ENCODE results near the gene HEG1. TPM values are rescaled to one million over a fixed set of nuclear protein-coding genes. Genes with fewer than 3 reads are reported as not detected.
A peak's percentile ranks its signal among the peaks of the same experiment; 100 is the strongest.

The HEG1 gene
- 25.1 and 27.2 TPM in 2 replicates for total RNA-seq
- 22.5 and 27.3 TPM in 2 replicates for polyA plus RNA-seq

GRCh38 chr3:125055913-125056745, at the start of gene HEG1:
Gene HEG1, minus strand, starts transcription at chr3:125055997. Its CDS starts 107 bp downstream, at chr3:125055890.
- H3K9me3 ChIP-seq (ENCODE audit: low read depth), result no peaks in the 10 kb centered on the region
- H3K4me1 ChIP-seq (ENCODE audit: insufficient read depth), result peaks cover 29% of the 10 kb centered on the region
- 4% methylated on average over 56 of the region's 67 CpGs for WGBS (ENCODE audit: low lambda C conversion rate, missing lambda C conversion rate)
- H4K20me1 ChIP-seq (ENCODE audit: insufficient read depth, poor library complexity, severe bottlenecking), result peaks cover 9% of the 10 kb centered on the region
- peak within 1 kb of the TSS; percentile 75 for H2AFZ ChIP-seq
- TF ChIP-seq CTCF (IDR thresholded peaks at IDR 0.05; ENCODE audit: poor library complexity) (no peak), EZH2phosphoT487 (IDR thresholded peaks at IDR 0.05; ENCODE audit: low read depth, severe bottlenecking, unreplicated experiment) (no peak), EZH2 (IDR thresholded peaks at IDR 0.05; ENCODE audit: borderline replicate concordance) (no peak)
- H3K36me3 ChIP-seq (replicated peaks; ENCODE audit: insufficient read depth, low read depth), result no peaks in the 10 kb centered on the region
- H3K9me2 ChIP-seq (replicated peaks; ENCODE audit: insufficient read depth), result no peaks in the 10 kb centered on the region
- peak within 1 kb of the TSS; percentile 72 for H3K4me3 ChIP-seq
- peak; percentile 89 for DNase-seq (ENCODE audit: low spot score)
- no peaks in the 10 kb centered on the region for H3K27me3 ChIP-seq
- peak within 1 kb of the TSS; percentile 90 for H3K4me2 ChIP-seq
- peaks cover 17% of the 10 kb centered on the region for H3K79me2 ChIP-seq
- peak within 1 kb of the TSS; percentile 76 for H3K27ac ChIP-seq

- DNase-seq (ENCODE audit: low spot score), result no peak
- H3K4me2 ChIP-seq, result no peak overlapping the region
- TF ChIP-seq EZH2phosphoT487 (IDR thresholded peaks at IDR 0.05; ENCODE audit: low read depth, severe bottlenecking, unreplicated experiment), result no peak
- TF ChIP-seq CTCF (IDR thresholded peaks at IDR 0.05; ENCODE audit: poor library complexity), result no peak
- TF ChIP-seq EZH2 (IDR thresholded peaks at IDR 0.05; ENCODE audit: borderline replicate concordance), result no peak
- no peaks in the 10 kb centered on the region for H4K20me1 ChIP-seq (ENCODE audit: insufficient read depth, poor library complexity, severe bottlenecking)
- H3K4me3 ChIP-seq, result no peak overlapping the region
- no peaks in the 10 kb centered on the region for H3K36me3 ChIP-seq (replicated peaks; ENCODE audit: insufficient read depth, low read depth)
- no peak overlapping the region for H2AFZ ChIP-seq
- no peaks in the 10 kb centered on the region for H3K4me1 ChIP-seq (ENCODE audit: insufficient read depth)
- no peak overlapping the region for H3K27ac ChIP-seq
- H3K9me2 ChIP-seq (replicated peaks; ENCODE audit: insufficient read depth), result no peaks in the 10 kb centered on the region
- no peaks in the 10 kb centered on the region for H3K27me3 ChIP-seq
- no peaks in the 10 kb centered on the region for H3K79me2 ChIP-seq
- no peaks in the 10 kb centered on the region for H3K9me3 ChIP-seq (ENCODE audit: low read depth)
- 67% methylated on average over 1 of the region's 1 CpG for WGBS (ENCODE audit: low lambda C conversion rate, missing lambda C conversion rate)
Measured at GRCh38 chr3:125105116-125105515, 49.3 kb upstream of the HEG1 start.

- no peaks in the 10 kb centered on the region for H3K4me1 ChIP-seq (ENCODE audit: insufficient read depth)
- no peak for TF ChIP-seq CTCF (IDR thresholded peaks at IDR 0.05; ENCODE audit: poor library complexity)
- no peak for TF ChIP-seq EZH2phosphoT487 (IDR thresholded peaks at IDR 0.05; ENCODE audit: low read depth, severe bottlenecking, unreplicated experiment)
- no peak for TF ChIP-seq EZH2 (IDR thresholded peaks at IDR 0.05; ENCODE audit: borderline replicate concordance)
- 100% methylated on average over 1 of the region's 1 CpG for WGBS (ENCODE audit: low lambda C conversion rate, missing lambda C conversion rate)
Measured at GRCh38 chr3:125104639-125105038, 48.8 kb upstream of the HEG1 start.

More at GRCh38 chr3:125104639-125105038, 48.8 kb upstream of the HEG1 start:
- no peak overlapping the region for H2AFZ ChIP-seq
- H3K4me2 ChIP-seq, result no peak overlapping the region
- H3K9me3 ChIP-seq (ENCODE audit: low read depth), result no peaks in the 10 kb centered on the region
- H3K79me2 ChIP-seq, result no peaks in the 10 kb centered on the region
- H3K4me3 ChIP-seq, result no peak overlapping the region
- H3K27ac ChIP-seq, result no peak overlapping the region
- H3K36me3 ChIP-seq (replicated peaks; ENCODE audit: insufficient read depth, low read depth), result no peaks in the 10 kb centered on the region
- no peak for DNase-seq (ENCODE audit: low spot score)
- no peaks in the 10 kb centered on the region for H3K9me2 ChIP-seq (replicated peaks; ENCODE audit: insufficient read depth)
- H3K27me3 ChIP-seq, result no peaks in the 10 kb centered on the region
- no peaks in the 10 kb centered on the region for H4K20me1 ChIP-seq (ENCODE audit: insufficient read depth, poor library complexity, severe bottlenecking)
